Mesothelial cell of epicardium (in vitro differentiated cells): ENCODE measurements around the gene SHC2. TPM values are rescaled to one million over a fixed set of nuclear protein-coding genes. Genes with fewer than 3 reads are reported as not detected.

Source experiments
- DNase-seq, 2 experiments: peaks; one replicate each; pipeline ENCODE4 v3.0.0; 2021; ENCODE audit warnings: low spot score in 2 of 2; ENCODE audit not compliant: unreplicated experiment in 2 of 2
- H3K27ac Mint-ChIP-seq: 2 replicates; pipeline ENCODE4 v1.8.0; 2021; ENCODE audit warnings: mixed read lengths
- H3K27me3 Mint-ChIP-seq: 2 replicates; pipeline ENCODE4 v1.8.0; 2021; ENCODE audit warnings: low read depth, mixed read lengths
- H3K36me3 Mint-ChIP-seq: 2 replicates; pipeline ENCODE4 v1.8.0; 2021; ENCODE audit warnings: mixed read lengths
- H3K4me1 Mint-ChIP-seq: 2 replicates; pipeline ENCODE4 v1.8.0; 2021; ENCODE audit warnings: mixed read lengths
- H3K4me3 Mint-ChIP-seq: 2 replicates; pipeline ENCODE4 v1.8.0; 2021; ENCODE audit warnings: mild to moderate bottlenecking, moderate library complexity, mixed read lengths
- H3K9me3 Mint-ChIP-seq: 2 replicates; pipeline ENCODE4 v1.8.0; 2021; ENCODE audit warnings: mixed read lengths
- CTCF ChIP-seq: fragments of 200-600 bp; sonication (generic); IDR thresholded peaks from one replicate; pipeline ENCODE4 v1.5.0; 2021; ENCODE audit warnings: antibody characterized with exemption; ENCODE audit not compliant: unreplicated experiment
- total RNA-seq: library from RNA; stranded (reverse); gene quantifications from 3 replicates; pipeline ENCODE4 v1.2.1, GENCODE V29; 2021

The SHC2 gene
- total RNA-seq, 1 donor from 2014 or later: 86.4 TPM

- H3K36me3 Mint-ChIP-seq: peaks cover 6% of the 10 kb centered on the region
- H3K27me3 Mint-ChIP-seq: no peaks in the 10 kb centered on the region
- H3K9me3 Mint-ChIP-seq: no peaks in the 10 kb centered on the region
- no peak for DNase-seq
- no peak for TF ChIP-seq CTCF
- no peak overlapping the region for H3K4me3 Mint-ChIP-seq
- no peak overlapping the region for H3K27ac Mint-ChIP-seq
- H3K4me1 Mint-ChIP-seq: no peaks in the 10 kb centered on the region
These were observed 24.4 kb downstream of the SHC2 start for GRCh38 chr19:436413-436950.

- H3K9me3 Mint-ChIP-seq: peaks cover 4% of the 10 kb centered on the region
- DNase-seq: no peak
- H3K27ac Mint-ChIP-seq: no peak overlapping the region
- no peak for TF ChIP-seq CTCF
- H3K27me3 Mint-ChIP-seq: no peaks in the 10 kb centered on the region
- no peaks in the 10 kb centered on the region for H3K4me1 Mint-ChIP-seq
- H3K4me3 Mint-ChIP-seq: no peak overlapping the region
- peaks cover 7% of the 10 kb centered on the region for H3K36me3 Mint-ChIP-seq
These were observed 25.0 kb downstream of the SHC2 start for GRCh38 chr19:435707-436412.

GRCh38 chr19:435056-435706, 25.7 kb downstream of the SHC2 start:
- H3K4me3 Mint-ChIP-seq: no peak overlapping the region
- no peaks in the 10 kb centered on the region for H3K4me1 Mint-ChIP-seq
- H3K27ac Mint-ChIP-seq: no peak overlapping the region
- no peaks in the 10 kb centered on the region for H3K27me3 Mint-ChIP-seq
- peaks cover 13% of the 10 kb centered on the region for H3K36me3 Mint-ChIP-seq
- H3K9me3 Mint-ChIP-seq: peaks cover 7% of the 10 kb centered on the region
- no peak for DNase-seq
- TF ChIP-seq CTCF: no peak

- peaks cover 9% of the 10 kb centered on the region for H3K9me3 Mint-ChIP-seq
- H3K27ac Mint-ChIP-seq: no peak overlapping the region
- no peaks in the 10 kb centered on the region for H3K4me1 Mint-ChIP-seq
- DNase-seq: no peak
- no peak for TF ChIP-seq CTCF
- H3K36me3 Mint-ChIP-seq: peaks cover 21% of the 10 kb centered on the region
- no peak overlapping the region for H3K4me3 Mint-ChIP-seq
- H3K27me3 Mint-ChIP-seq: no peaks in the 10 kb centered on the region
These were observed 26.5 kb downstream of the SHC2 start for GRCh38 chr19:434152-434960.

GRCh38 chr19:430701-431100, 30.1 kb downstream of the SHC2 start:
- H3K9me3 Mint-ChIP-seq: peaks cover 9% of the 10 kb centered on the region
- H3K4me3 Mint-ChIP-seq: no peak overlapping the region
- H3K27ac Mint-ChIP-seq: no peak overlapping the region
- DNase-seq: no peak
- no peak for TF ChIP-seq CTCF
- peaks cover 35% of the 10 kb centered on the region for H3K36me3 Mint-ChIP-seq
- H3K4me1 Mint-ChIP-seq: no peaks in the 10 kb centered on the region
- H3K27me3 Mint-ChIP-seq: no peaks in the 10 kb centered on the region
